HepG2 (cell line): ENCODE data around the gene BTN1A1. TPM values are rescaled to one million over a fixed set of nuclear protein-coding genes. Genes with fewer than 3 reads are reported as not detected.

Experiments
- CCDC6 ChIP-seq: sonication (generic); formaldehyde crosslinking; IDR thresholded peaks from 2 replicates; pipeline ENCODE4 v1.8.1; 2022; ENCODE audit warnings: mild to moderate bottlenecking, missing genetic modification reagents, moderate library complexity
- KAT8 ChIP-seq: IDR thresholded peaks from 2 replicates; pipeline ENCODE4 v1.6.1; 2016; ENCODE audit warnings: missing genetic modification reagents, missing compliant biosample characterization
- MTA3 ChIP-seq: sonication (generic); formaldehyde crosslinking; IDR thresholded peaks from 2 replicates; pipeline ENCODE4 v1.4.0; 2020; ENCODE audit warnings: missing genetic modification reagents
- PITX1 ChIP-seq: sonication (generic); formaldehyde crosslinking; IDR thresholded peaks from 2 replicates; pipeline ENCODE4 v1.5.1; 2020; ENCODE audit warnings: mild to moderate bottlenecking, missing genetic modification reagents
- RORA ChIP-seq: sonication (generic); formaldehyde crosslinking; IDR thresholded peaks from 2 replicates; pipeline ENCODE4 v1.5.0; 2020; ENCODE audit warnings: mild to moderate bottlenecking, missing genetic modification reagents, moderate library complexity
- SRY ChIP-seq: sonication (generic); formaldehyde crosslinking; IDR thresholded peaks from 2 replicates; pipeline ENCODE4 v1.8.0; 2022; ENCODE audit warnings: mild to moderate bottlenecking, missing genetic modification reagents
- TCF7 ChIP-seq: sonication (generic); IDR thresholded peaks from 2 replicates; pipeline ENCODE4 v1.6.1; 2016; ENCODE audit warnings: antibody characterized with exemption, low read depth
- ZBTB38 ChIP-seq: sonication (generic); formaldehyde crosslinking; IDR thresholded peaks from 2 replicates; pipeline ENCODE4 v1.5.1; 2020; ENCODE audit warnings: mild to moderate bottlenecking, missing genetic modification reagents
- ZNF282 ChIP-seq: fragments of 450-650 bp; IDR thresholded peaks from 2 replicates; pipeline ENCODE4 v1.6.1; 2018; ENCODE audit not compliant: partially characterized antibody
- ZNF460 ChIP-seq: sonication (generic); formaldehyde crosslinking; IDR thresholded peaks from 2 replicates; pipeline ENCODE4 v1.5.1; 2020; ENCODE audit warnings: missing genetic modification reagents, mild to moderate bottlenecking, borderline replicate concordance
- ZNF589 ChIP-seq: sonication (generic); formaldehyde crosslinking; conservative IDR thresholded peaks from 2 replicates; pipeline ENCODE4 v1.8.0; 2022; ENCODE audit warnings: mild to moderate bottlenecking, moderate library complexity, missing genetic modification reagents
- ZSCAN29 ChIP-seq: sonication (generic); formaldehyde crosslinking; conservative IDR thresholded peaks from 2 replicates; pipeline ENCODE4 v1.4.0; 2020; ENCODE audit warnings: mild to moderate bottlenecking, missing genetic modification reagents
- ZZZ3 ChIP-seq: sonication (generic); formaldehyde crosslinking; IDR thresholded peaks from 2 replicates; pipeline ENCODE4 v1.4.0; 2020; ENCODE audit warnings: missing genetic modification reagents, mild to moderate bottlenecking, borderline replicate concordance
- polyA plus RNA-seq, 8 experiments: library from polyadenylated mRNA; depleted of rRNA in 3 of 8; stranded (reverse) in 7 of 8; unstranded in 1 of 8; fragments of >200 nt; fragmentation: Illumina TruSeq in 4 of 8; extraction: Trizol in 4 of 8; gene quantifications; 2 replicates each; pipeline versions ENCODE4 v1.2.1 to v1.2.3, GENCODE V29; 2011 to 2016; ENCODE audit warnings: low read depth in 4 of 8, missing spikeins in 1 of 8, mixed read lengths in 1 of 8; ENCODE audit not compliant: insufficient read depth in 1 of 8
- total RNA-seq, 5 experiments: library from RNA; depleted of rRNA; stranded (reverse); fragments of >200 nt; fragmentation: Illumina TruSeq; extraction: Trizol; gene quantifications; 2 replicates each; pipeline ENCODE4 v1.2.3, GENCODE V29; 2016; ENCODE audit warnings: low read depth in 1 of 5
- TF ChIP-seq, protein P1 (sequence below): IDR thresholded peaks from 2 replicates; pipeline ENCODE4 v1.6.1; 2018; ENCODE audit warnings: missing genetic modification reagents
- TF ChIP-seq, protein P2 (sequence below): sonication (generic); formaldehyde crosslinking; conservative IDR thresholded peaks from 2 replicates; pipeline ENCODE4 v1.4.0; 2020; ENCODE audit warnings: missing genetic modification reagents
- TF ChIP-seq, protein P3 (sequence below): sonication (generic); formaldehyde crosslinking; IDR thresholded peaks from 2 replicates; pipeline ENCODE4 v1.8.1; 2023; ENCODE audit warnings: missing genetic modification reagents, inconsistent platforms, borderline replicate concordance
- TF ChIP-seq, protein P4 (sequence below), 2 experiments: sonication (generic) in 1 of 2; formaldehyde crosslinking in 1 of 2; IDR thresholded peaks; 2 replicates each; pipeline versions ENCODE4 v1.4.0 to v1.6.1; 2018 to 2020; ENCODE audit warnings: missing genetic modification reagents in 2 of 2, borderline replicate concordance in 1 of 2, low read depth in 1 of 2, mild to moderate bottlenecking in 1 of 2, missing biosample characterization in 1 of 2
- TF ChIP-seq, protein P5 (sequence below): IDR thresholded peaks from 2 replicates; pipeline ENCODE4 v1.6.1; 2016; ENCODE audit warnings: missing biosample characterization, missing genetic modification reagents, low read depth
- TF ChIP-seq, protein P6 (sequence below): sonication (generic); formaldehyde crosslinking; IDR thresholded peaks from 2 replicates; pipeline ENCODE4 v1.8.1; 2023; ENCODE audit warnings: mild to moderate bottlenecking, missing genetic modification reagents

BTN1A1 gene
- total and polyA plus RNA-seq, 2 of the 13 experiments (the other 11 are each of a cell fraction or from before 2014, with no cell fraction given), result 0.04 TPM; not detected in 1

DNA sequence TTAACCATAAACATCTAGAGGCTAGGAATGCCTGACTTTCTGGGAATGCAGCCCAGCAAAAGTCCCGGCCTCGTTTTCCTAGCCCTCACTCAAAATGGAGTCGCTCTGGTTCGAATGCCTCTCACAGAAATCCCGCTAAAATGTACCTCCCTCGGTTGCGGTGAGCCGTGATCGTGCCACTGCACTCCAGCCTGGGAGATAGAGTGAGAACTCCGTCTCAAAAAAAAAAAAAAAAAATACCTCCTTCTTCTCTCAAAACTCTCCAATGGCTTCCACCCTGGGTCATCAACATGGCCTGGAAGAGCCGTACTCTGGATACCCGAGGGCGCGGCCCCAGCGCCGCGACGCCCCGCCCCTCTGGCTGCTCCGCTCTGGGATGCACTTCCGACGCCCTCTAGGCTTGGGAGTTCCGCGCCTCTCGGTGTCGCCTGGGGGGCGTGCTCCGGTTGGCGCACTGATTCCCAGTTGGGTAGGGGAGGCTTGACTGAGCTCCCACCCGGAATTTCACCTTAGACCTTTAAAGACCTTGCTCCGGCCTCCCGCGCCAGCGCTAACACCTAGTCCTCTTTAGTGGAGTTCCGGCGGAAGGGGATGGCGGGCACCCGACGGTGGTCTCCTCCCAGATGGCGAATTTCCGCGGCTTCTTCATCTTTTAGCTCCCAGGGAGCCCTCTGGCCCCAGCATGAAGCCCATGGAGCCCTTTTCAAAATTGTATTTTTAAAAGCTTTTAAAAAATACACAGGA is 50.3 kb downstream of the BTN1A1 start (continued):
- TF ChIP-seq, protein P1, sequence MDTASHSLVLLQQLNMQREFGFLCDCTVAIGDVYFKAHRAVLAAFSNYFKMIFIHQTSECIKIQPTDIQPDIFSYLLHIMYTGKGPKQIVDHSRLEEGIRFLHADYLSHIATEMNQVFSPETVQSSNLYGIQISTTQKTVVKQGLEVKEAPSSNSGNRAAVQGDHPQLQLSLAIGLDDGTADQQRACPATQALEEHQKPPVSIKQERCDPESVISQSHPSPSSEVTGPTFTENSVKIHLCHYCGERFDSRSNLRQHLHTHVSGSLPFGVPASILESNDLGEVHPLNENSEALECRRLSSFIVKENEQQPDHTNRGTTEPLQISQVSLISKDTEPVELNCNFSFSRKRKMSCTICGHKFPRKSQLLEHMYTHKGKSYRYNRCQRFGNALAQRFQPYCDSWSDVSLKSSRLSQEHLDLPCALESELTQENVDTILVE (CRISPR knock-in tag), result peak; percentile 96
- TF ChIP-seq, protein P2, sequence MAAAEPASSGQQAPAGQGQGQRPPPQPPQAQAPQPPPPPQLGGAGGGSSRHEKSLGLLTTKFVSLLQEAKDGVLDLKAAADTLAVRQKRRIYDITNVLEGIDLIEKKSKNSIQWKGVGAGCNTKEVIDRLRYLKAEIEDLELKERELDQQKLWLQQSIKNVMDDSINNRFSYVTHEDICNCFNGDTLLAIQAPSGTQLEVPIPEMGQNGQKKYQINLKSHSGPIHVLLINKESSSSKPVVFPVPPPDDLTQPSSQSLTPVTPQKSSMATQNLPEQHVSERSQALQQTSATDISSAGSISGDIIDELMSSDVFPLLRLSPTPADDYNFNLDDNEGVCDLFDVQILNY (CRISPR knock-in tag), result 0 out of 2 replicates have a peak, but pooled peaks have one; percentile 37
- TF ChIP-seq RORA (CRISPR knock-in tag) (no peak), KAT8 (CRISPR knock-in tag) (peak; percentile 83), ZBTB38 (peak; percentile 95), ZNF282 (peak; percentile 70), ZNF589 (CRISPR knock-in tag) (no peak), SRY (no peak), ZZZ3 (CRISPR knock-in tag) (no peak), MTA3 (CRISPR knock-in tag) (no peak), TCF7 (peak; percentile 13; the same call in 1 of the 2 replicates), PITX1 (CRISPR knock-in tag) (peak; percentile 86), CCDC6 (CRISPR knock-in tag) (no peak; the same call in 1 of the 2 replicates), ZSCAN29 (CRISPR knock-in tag) (peak; percentile 81), ZNF460 (peak; percentile 6; the same call in 1 of the 2 replicates)
- TF ChIP-seq, protein P3, sequence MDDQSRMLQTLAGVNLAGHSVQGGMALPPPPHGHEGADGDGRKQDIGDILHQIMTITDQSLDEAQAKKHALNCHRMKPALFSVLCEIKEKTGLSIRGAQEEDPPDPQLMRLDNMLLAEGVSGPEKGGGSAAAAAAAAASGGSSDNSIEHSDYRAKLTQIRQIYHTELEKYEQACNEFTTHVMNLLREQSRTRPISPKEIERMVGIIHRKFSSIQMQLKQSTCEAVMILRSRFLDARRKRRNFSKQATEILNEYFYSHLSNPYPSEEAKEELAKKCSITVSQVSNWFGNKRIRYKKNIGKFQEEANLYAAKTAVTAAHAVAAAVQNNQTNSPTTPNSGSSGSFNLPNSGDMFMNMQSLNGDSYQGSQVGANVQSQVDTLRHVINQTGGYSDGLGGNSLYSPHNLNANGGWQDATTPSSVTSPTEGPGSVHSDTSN (CRISPR knock-in tag), result 0 out of 2 replicates have a peak, but pooled peaks have one; percentile 55
- TF ChIP-seq, protein P4, sequence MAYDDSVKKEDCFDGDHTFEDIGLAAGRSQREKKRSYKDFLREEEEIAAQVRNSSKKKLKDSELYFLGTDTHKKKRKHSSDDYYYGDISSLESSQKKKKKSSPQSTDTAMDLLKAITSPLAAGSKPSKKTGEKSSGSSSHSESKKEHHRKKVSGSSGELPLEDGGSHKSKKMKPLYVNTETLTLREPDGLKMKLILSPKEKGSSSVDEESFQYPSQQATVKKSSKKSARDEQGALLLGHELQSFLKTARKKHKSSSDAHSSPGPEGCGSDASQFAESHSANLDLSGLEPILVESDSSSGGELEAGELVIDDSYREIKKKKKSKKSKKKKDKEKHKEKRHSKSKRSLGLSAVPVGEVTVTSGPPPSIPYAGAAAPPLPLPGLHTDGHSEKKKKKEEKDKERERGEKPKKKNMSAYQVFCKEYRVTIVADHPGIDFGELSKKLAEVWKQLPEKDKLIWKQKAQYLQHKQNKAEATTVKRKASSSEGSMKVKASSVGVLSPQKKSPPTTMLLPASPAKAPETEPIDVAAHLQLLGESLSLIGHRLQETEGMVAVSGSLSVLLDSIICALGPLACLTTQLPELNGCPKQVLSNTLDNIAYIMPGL (CRISPR knock-in tag; IDR thresholded peaks at IDR 0.05; ENCODE audit: borderline replicate concordance in 1 of 2, low read depth in 1 of 2), result peak; percentile 90 to 94
- TF ChIP-seq, protein P5, sequence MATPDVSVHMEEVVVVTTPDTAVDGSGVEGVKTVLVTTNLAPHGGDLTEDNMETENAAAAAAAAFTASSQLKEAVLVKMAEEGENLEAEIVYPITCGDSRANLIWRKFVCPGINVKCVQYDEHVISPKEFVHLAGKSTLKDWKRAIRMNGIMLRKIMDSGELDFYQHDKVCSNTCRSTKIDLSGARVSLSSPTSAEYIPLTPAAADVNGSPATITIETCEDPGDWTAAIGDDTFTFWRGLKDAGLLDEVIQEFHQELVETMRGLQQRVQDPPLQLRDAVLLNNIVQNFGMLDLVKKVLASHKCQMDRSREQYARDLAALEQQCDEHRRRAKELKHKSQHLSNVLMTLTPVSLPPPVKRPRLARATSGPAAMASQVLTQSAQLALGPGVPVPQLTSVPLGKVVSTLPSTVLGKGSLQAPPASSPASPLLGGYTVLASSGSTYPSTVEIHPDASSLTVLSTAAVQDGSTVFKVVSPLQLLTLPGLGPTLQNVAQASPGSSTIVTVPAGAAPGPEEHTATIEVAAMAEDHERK (CRISPR knock-in tag), result no peak
- TF ChIP-seq, protein P6, sequence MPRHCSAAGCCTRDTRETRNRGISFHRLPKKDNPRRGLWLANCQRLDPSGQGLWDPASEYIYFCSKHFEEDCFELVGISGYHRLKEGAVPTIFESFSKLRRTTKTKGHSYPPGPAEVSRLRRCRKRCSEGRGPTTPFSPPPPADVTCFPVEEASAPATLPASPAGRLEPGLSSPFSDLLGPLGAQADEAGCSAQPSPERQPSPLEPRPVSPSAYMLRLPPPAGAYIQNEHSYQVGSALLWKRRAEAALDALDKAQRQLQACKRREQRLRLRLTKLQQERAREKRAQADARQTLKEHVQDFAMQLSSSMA (CRISPR knock-in tag), result no peak
